Measurements from ENCODE around the gene DICER1.

DICER1 gene

DNA sequence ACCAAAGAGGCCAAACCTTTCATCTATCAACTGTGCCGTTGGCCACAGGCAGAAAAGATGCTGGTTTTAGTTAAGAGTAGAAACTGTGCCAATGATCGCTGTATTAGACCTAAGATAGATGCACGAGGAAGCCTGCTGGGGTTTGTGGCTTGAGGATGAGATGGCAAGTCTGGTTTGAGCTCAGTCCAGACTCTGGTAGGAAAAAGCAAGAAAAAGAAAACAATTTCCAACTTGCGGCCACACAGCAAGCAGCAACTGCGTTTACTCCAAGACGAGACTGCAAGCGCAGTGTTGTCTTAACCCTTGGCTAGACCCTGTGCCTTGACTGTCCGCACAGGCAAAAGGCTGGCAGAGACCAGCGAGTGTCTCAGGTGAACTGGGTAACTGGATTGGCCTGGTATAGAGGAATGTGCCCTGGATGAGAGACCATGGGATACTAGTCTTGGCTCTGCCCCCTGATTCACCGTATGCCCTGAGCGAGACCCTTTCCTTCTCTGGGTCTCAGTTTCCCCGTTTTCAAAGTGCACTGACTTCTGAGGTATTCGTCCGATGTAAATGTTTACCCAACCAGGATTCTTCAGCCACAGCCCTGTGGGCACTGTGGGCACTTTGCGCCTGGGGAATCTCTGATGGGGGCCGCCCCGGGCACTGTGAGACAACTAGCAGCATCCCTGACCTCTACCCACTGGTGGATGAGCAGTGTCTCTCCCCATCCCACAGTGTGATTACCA is 113.4 kb downstream of the DICER1 start:
- DNase-seq (ENCODE audit: low read depth in 1 of 2, low spot score in 1 of 2), result no peak

DNA sequence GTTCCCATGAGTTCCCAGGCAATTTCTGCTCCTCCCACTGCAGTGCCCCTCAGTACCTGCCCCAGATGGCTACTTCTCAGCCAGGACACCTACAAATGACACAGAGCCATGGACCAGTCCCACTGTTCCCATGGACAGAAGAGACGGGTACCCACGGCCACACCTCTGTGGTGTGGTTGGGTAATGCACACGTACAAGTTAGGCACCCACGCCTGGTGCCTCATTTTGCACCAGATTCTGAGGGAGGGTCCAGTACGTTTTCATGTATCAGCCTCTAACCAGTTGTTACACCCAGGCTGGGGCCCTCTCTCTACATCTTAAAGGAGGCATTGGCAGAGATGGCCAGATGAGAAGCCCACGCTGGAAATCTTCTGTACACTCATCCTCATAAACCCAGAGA is 114.0 kb downstream of the DICER1 start:
- no peak for DNase-seq (ENCODE audit: low read depth in 1 of 2, low spot score in 1 of 2)

DNA sequence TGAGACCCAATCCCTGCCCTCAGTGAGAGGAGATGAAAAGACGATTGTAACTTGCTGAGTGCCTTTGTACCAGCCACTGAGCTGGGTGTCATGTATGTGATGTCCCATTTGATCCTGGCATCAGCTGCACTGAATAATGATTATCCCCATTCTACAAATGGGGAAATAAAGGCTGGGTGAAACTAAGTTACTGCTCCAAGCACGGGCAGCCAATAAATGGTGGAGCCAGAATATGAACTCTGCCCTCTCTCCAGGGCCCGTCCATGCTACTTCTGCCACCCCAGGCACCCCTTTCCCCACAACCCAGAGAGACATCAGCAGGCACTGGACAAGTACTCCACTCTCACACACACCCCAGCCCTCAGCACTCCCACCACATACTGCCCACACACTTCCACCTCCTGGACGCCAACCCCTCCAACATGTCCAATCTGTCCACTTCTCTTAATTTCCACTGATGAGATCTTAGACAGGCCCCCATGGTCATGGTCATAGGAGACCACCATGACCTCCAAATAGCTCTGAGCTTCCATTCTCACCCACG is 115.8 kb downstream of the DICER1 start:
- no peak for DNase-seq (ENCODE audit: low read depth in 1 of 2, low spot score in 1 of 2)

GRCh38 chr14:95040708-95041476 is 116.4 kb downstream of the DICER1 start:
- DNase-seq (ENCODE audit: low read depth in 1 of 2, low spot score in 1 of 2), result no peak

- DNase-seq (ENCODE audit: low read depth in 1 of 2, low spot score in 1 of 2), result no peak
Observed at GRCh38 chr14:95039993-95040348, 117.4 kb downstream of the DICER1 start.

GRCh38 chr14:95039259-95039992 is 117.9 kb downstream of the DICER1 start:
- DNase-seq (ENCODE audit: low read depth in 1 of 2, low spot score in 1 of 2), result no peak

DNA sequence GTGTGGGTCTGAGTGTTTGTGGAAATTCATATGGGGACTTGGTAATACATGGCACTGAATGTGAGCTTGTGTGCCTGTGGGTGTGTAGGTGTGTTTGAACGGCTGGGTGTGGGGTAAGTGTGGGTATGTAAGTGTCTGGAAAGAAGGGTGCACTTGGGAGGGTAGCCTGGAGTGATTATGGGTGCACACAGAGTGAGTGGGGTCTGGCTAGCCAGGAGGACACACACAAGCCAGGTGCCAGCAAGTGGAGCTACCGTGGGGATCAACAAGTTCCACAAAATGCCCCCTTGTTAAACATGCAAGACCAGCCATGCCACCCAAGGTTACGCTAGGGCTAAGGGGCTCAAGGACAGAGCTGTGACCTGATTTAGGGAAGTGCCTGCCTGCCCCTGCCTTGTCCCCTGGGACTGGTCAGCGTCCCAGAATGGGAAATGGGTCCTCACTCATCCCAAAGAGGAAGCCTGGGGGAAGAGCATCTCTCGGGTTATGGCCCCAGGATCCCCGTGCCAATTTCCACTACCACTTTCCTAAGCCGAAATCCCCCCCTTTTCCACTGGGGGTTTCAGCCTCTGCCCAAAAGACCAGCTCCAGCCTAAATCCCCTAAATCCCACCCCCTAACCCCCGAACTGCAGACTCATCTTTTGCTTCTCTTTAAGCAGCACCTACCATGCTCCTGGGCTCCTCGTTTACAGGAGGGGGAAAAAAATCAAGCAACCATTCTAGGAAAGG is 118.6 kb downstream of the DICER1 start:
- DNase-seq (ENCODE audit: low read depth in 1 of 2, low spot score in 1 of 2), result no peak

GRCh38 chr14:95037273-95037672 is 120.1 kb downstream of the DICER1 start:
- DNase-seq (ENCODE audit: low read depth in 1 of 2, low spot score in 1 of 2), result no peak

Data from activated CD4-positive, alpha-beta T cell treated with anti-CD3 and anti-CD28 coated beads, Interleukin-2, amount 50 U/mL, for 24 hours (primary cell).